GM12864 (cell line): ENCODE results near the gene PLEKHA6.

Experiments
- DNase-seq: peaks from one replicate; pipeline ENCODE4 v3.0.0-alpha.2; 2011; ENCODE audit warnings: low read depth
- H3K4me3 ChIP-seq: 2 replicates; pipeline ENCODE4 v1.5.1; 2011; ENCODE audit warnings: mild to moderate bottlenecking, low read depth, low read length, control low read depth
- CTCF ChIP-seq: IDR thresholded peaks from 2 replicates; pipeline ENCODE4 v1.5.1; 2011; ENCODE audit warnings: low read depth, mild to moderate bottlenecking, moderate library complexity, low read length, control low read depth, inconsistent platforms; ENCODE audit errors: missing control alignments

PLEKHA6 gene

DNA sequence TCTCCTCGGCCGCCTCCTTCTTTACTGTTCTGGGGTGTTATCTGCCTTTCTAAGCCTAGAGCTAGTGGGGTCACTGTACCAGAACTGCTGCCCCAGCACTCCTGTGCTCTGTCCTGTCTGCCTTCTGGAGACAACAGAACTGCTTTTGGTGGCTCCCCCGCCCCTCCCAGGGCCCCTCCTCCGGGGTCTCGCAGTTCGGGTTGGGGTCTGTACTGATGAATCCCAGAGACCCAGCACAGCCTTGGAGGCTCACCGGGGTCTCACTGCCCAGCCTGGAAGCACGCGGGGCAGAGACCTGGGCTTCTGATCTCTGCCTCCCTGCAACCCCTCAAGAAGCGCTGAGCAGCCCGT, 3.2 kb upstream of the PLEKHA6 start:
- TF ChIP-seq CTCF: no peak
- no peak for DNase-seq
- H3K4me3 ChIP-seq: no peak overlapping the region

DNA sequence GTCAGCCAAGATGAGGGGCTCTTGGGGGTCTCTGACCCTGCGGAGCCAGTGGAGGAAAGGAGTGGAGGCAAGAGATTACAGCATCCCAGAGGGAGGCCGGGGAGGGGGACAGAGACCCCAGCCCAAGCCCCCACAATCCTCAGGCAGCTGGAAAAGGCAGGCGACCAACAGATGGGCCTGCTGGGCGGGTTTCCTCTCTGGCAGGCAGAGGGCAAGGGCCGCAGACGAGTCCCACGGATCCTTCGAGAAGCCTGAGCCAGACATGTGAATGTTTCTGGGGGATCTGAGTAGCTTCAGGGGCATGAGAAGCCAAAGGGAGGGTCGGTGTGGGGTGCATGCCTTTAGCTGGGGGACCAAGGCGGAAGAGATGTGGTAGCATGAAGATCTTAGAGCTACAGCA, 2.1 kb upstream of the PLEKHA6 start:
- no peak for DNase-seq
- no peak for TF ChIP-seq CTCF
- H3K4me3 ChIP-seq: no peak overlapping the region

DNA sequence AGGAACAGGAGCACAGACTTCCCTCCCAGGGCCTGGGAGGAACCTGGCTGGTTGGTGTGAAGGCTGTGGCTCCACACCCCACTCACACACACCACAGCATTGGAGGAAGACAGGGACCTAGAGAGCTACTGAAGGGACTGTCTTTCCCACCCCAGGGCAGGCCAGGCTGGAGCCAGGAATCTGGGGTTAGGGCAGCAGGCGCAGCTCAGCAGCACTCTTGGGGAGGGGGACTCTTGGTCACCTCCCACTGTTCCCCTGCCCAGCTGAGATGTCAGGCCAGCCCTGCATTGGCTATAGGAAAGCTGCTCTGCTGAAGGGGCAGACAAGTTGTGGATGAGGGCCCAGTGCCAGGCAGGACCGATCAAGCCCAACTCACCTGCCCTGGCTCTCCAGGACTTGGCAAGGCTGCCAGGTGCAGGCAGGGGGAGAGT, 1.6 kb upstream of the PLEKHA6 start:
- DNase-seq: no peak
- no peak overlapping the region for H3K4me3 ChIP-seq
- no peak for TF ChIP-seq CTCF

- no peak for TF ChIP-seq CTCF
- H3K4me3 ChIP-seq: no peak overlapping the region
- no peak for DNase-seq
Measured at GRCh38 chr1:204360314-204360713, 585 bp upstream of the PLEKHA6 start.

DNA sequence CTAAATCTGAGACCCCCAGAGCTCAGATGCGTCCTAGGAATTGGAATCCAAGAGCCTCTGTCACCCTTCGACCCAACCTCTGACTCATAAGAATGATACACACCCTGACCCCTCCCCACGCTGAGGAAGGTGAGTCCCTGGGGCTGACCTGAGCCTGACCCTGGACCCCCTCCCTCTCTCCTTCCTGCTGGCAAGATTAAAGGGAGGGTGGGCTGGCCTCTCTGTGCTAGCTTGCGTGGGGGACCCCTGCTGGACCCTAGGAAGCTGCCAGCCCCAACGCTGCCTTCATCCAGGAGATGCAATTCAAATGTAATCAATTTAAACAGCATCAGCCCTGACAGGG, 627 bp downstream of the PLEKHA6 start:
- no peak for DNase-seq
- H3K4me3 ChIP-seq: no peak overlapping the region
- no peak for TF ChIP-seq CTCF

- no peak for DNase-seq
- H3K4me3 ChIP-seq: no peak overlapping the region
- no peak for TF ChIP-seq CTCF
Measured at GRCh38 chr1:204358605-204359004, 1.1 kb downstream of the PLEKHA6 start.

GRCh38 chr1:204357551-204358490, 1.9 kb downstream of the PLEKHA6 start:
- no peak for DNase-seq
- H3K4me3 ChIP-seq: no peak overlapping the region
- no peak for TF ChIP-seq CTCF
